ENCODE results near the gene STAT4.
"Not testable (repeated sequence)": the region's sequence is repeated elsewhere in the genome, so short reads cannot be mapped to it uniquely, and the experiment has no call there.

Gene STAT4

GRCh38 chr2:191003405-191004309 lies 147.1 kb downstream of the STAT4 start:
- in situ Hi-C loops (cut with MboI; ENCODE audit: low sequenced_read_pairs), result no loop called here

- in situ Hi-C loops (cut with MboI; ENCODE audit: low sequenced_read_pairs), result no loop called here
Observed at GRCh38 chr2:191001624-191002023, 149.2 kb downstream of the STAT4 start.

- in situ Hi-C loops (cut with MboI; ENCODE audit: low sequenced_read_pairs), result no loop called here
Observed at GRCh38 chr2:191001032-191001431, 149.8 kb downstream of the STAT4 start.

GRCh38 chr2:190999949-191000665 lies 150.7 kb downstream of the STAT4 start:
- in situ Hi-C loops (cut with MboI; ENCODE audit: low sequenced_read_pairs), result no loop called here

- in situ Hi-C loops (cut with MboI; ENCODE audit: low sequenced_read_pairs), result no loop called here
Observed at GRCh38 chr2:190999058-190999457, 151.7 kb downstream of the STAT4 start.

- in situ Hi-C loops (cut with MboI; ENCODE audit: low sequenced_read_pairs), result no loop called here
Observed at GRCh38 chr2:190997526-190998113, 153.2 kb downstream of the STAT4 start.

- in situ Hi-C loops (cut with MboI; ENCODE audit: low sequenced_read_pairs), result no loop called here
Observed at GRCh38 chr2:190996947-190997346, 153.8 kb downstream of the STAT4 start.

GRCh38 chr2:190996338-190996946 lies 154.4 kb downstream of the STAT4 start:
- in situ Hi-C loops (cut with MboI; ENCODE audit: low sequenced_read_pairs), result no loop called here

- in situ Hi-C loops (cut with MboI; ENCODE audit: low sequenced_read_pairs), result not testable (repeated sequence)
Observed at GRCh38 chr2:190995315-190995714, 155.5 kb downstream of the STAT4 start.

- in situ Hi-C loops (cut with MboI; ENCODE audit: low sequenced_read_pairs), result no loop called here
Observed at GRCh38 chr2:190994148-190994547, 156.6 kb downstream of the STAT4 start.

- in situ Hi-C loops (cut with MboI; ENCODE audit: low sequenced_read_pairs), result no loop called here
Observed at GRCh38 chr2:190993292-190993643, 157.5 kb downstream of the STAT4 start.

- in situ Hi-C loops (cut with MboI; ENCODE audit: low sequenced_read_pairs), result no loop called here
Observed at GRCh38 chr2:190990132-190990531, 160.7 kb downstream of the STAT4 start.

GRCh38 chr2:190988910-190989309 lies 161.9 kb downstream of the STAT4 start:
- in situ Hi-C loops (cut with MboI; ENCODE audit: low sequenced_read_pairs), result no loop called here

- in situ Hi-C loops (cut with MboI; ENCODE audit: low sequenced_read_pairs), result no loop called here
Observed at GRCh38 chr2:190987938-190988337, 162.9 kb downstream of the STAT4 start.

- in situ Hi-C loops (cut with MboI; ENCODE audit: low sequenced_read_pairs), result no loop called here
Observed at GRCh38 chr2:190987116-190987515, 163.7 kb downstream of the STAT4 start.

- in situ Hi-C loops (cut with MboI; ENCODE audit: low sequenced_read_pairs), result no loop called here
Observed at GRCh38 chr2:190986221-190986953, 164.4 kb downstream of the STAT4 start.

GRCh38 chr2:190984595-190984994 lies 166.2 kb downstream of the STAT4 start:
- in situ Hi-C loops (cut with MboI; ENCODE audit: low sequenced_read_pairs), result no loop called here

- in situ Hi-C loops (cut with MboI; ENCODE audit: low sequenced_read_pairs), result no loop called here
Observed at GRCh38 chr2:190982262-190983034, 168.3 kb downstream of the STAT4 start.

- in situ Hi-C loops (cut with MboI; ENCODE audit: low sequenced_read_pairs), result no loop called here
Observed at GRCh38 chr2:190981733-190982132, 169.1 kb downstream of the STAT4 start.

- in situ Hi-C loops (cut with MboI; ENCODE audit: low sequenced_read_pairs), result no loop called here
Observed at GRCh38 chr2:190981333-190981732, 169.5 kb downstream of the STAT4 start.
